A204.1 (cell line): Measurements from ENCODE around the gene C22orf31.
"Not testable (repeated sequence)": the region's sequence is repeated elsewhere in the genome, so short reads cannot be mapped to it uniquely, and the experiment has no call there.

ENCODE experiments used
- FAIRE-seq: peaks from 2 replicates; lab custom pipeline; 2012; peaks lifted over from hg19 to GRCh38; lab: Jason Lieb, UNC

Gene C22orf31

GRCh38 chr22:29061773-29062172, at the start of gene C22orf31:
TSS of gene C22orf31 (minus strand) at chr22:29061831. CDS start at chr22:29061792, 39 bp downstream.
- no peak for FAIRE-seq

GRCh38 chr22:29110946-29111345, 49.3 kb upstream of the C22orf31 start:
- FAIRE-seq: no peak

DNA sequence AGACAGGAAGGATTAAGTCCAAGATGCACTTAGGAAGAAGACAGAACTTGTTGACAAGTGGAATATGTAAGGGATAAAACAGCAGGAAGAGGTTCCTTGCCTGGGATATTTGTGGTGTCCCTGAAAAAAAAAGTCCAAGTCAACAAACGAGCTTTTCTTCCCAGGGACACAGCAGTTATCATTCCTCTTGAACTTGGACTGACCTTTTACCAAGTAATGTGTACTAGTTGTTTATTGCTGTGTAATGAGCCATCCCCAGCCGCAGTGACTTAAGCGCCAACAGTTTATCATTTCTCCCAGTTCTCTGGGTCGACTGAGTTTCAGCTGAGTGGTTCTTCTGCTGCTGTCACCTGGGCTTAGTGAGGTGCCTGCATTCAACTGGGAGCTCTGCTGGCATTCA, 48.2 kb upstream of the C22orf31 start:
- FAIRE-seq: no peak

GRCh38 chr22:29108137-29108536, 46.5 kb upstream of the C22orf31 start:
- FAIRE-seq: no peak

- no peak for FAIRE-seq
These were observed 45.2 kb upstream of the C22orf31 start for GRCh38 chr22:29106839-29107238.

DNA sequence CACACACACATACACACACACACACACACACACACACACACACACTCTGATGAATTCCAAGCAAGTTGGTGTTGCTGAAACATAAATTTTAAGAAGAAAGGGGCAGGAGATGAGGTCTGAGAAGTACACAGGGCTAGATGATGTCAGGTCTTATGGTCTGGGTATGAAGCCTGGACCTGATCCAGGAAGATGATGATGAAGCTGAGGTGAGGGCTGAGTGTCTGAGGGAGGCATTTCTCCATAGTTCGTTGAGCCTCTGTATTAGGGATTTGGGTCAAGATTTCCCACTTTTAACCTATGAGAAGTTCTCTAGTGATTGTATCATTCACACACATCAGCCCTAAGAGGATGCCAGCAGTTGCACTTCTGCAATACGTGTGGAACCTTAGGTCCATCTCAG, 43.8 kb upstream of the C22orf31 start:
- FAIRE-seq: no peak

GRCh38 chr22:29103121-29103520, 41.5 kb upstream of the C22orf31 start:
- no peak for FAIRE-seq

GRCh38 chr22:29102300-29102699, 40.7 kb upstream of the C22orf31 start:
- FAIRE-seq: no peak

DNA sequence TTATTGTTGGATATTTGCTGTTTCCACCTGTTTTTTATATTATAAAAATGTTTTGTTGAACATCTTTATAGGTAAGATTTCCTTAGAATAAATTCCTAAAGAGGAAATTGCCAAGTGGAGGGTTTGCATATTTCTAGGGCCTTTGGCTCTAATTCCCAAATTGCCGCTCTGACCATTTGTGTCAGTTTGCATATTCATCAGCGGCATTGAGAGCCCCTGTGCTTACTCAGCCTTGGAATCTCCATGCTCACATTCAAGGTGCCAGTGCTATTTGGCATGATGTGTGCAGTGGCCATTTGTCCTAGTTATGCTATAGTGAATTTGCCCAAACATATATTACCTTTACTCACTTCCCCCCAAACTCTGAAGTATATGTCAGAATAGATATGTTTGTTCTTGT, 36.7 kb upstream of the C22orf31 start:
- FAIRE-seq: no peak

DNA sequence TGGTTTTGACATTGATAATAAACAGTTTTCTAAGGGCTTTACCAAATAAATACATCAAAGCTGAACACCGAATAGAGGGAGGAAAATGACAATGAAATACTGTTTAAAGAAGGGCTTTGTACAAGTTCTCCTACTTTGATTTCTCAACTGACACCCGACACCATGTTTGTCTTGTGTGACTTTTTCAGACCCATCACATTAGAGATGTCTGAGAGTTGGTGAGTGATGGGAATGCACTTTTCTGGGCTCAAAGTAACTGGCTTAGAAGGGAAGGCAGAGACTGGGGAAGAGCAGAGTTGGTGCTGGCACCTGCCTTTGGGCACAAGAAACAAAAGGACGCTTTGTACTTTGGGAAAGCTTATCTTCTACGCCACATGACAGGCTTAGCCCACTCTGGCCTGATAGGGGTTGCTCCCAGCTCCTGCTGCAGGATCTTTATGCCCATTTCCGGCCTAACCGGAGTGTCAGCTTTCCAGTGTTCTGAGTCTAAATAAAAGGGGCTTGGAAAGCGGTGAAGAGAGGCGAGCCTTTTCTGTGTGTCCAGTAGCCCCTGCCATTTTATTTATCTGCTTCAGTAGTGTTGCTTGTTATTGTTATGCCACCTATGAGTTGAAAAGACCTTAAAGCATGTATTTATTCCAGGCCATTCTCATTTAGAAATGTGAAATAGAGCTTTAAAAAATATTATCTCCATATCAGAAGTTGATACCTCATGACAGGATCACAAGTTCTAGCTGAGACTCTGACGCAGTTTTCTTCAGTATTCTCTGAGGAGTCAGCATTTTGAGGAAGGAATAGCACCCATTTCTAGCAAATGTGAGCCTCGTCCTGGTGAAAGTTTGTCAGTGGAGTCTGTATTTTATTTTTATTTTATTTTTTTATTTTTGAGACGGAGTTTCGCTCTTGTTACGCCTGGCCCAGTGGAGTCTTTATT, 35.4 kb upstream of the C22orf31 start:
- no peak for FAIRE-seq

GRCh38 chr22:29095459-29095858, 33.8 kb upstream of the C22orf31 start:
- FAIRE-seq: no peak

- FAIRE-seq: no peak
These were observed 32.1 kb upstream of the C22orf31 start for GRCh38 chr22:29093501-29094300.

DNA sequence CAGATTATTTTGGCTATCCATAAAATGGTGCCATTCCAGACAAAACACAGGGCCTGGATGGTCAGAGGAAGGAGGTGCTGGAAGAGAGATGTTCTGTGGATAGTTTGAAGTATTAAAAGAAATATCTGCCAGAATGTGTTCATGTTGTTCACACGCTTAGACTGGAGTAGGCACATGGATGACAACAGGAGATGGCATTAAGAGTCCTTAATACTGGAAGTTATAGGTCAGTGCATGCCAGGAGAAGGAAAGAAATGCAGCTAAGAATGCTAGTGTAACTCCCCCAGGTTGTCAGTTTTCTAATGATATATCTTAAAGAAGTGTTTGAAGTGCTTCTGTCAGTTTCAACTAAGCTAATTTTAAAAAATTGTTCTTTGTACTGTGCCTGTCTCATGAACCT, 31.4 kb upstream of the C22orf31 start:
- FAIRE-seq: no peak

- FAIRE-seq: no peak
These were observed 30.6 kb upstream of the C22orf31 start for GRCh38 chr22:29092243-29092642.

DNA sequence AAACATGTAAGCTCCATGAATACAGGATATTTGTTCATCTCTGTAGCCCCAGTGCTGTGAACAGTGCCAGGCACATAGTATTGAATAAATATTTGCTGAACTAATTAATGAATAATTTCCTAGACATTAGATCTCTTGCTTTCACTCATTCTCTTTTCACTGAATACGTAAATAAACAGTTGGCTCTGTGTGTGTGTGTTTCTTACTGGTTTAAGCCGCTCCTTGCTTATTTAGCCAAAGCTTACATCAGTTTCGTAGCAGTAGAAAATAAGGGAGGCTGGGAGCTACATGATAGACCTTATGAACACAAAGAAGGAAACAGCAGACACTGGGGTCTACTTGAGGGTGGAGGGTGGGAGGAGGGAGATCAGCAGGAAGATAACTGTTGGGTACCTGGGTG, 28.4 kb upstream of the C22orf31 start:
- FAIRE-seq: no peak

- FAIRE-seq: no peak
These were observed 27.9 kb upstream of the C22orf31 start for GRCh38 chr22:29089507-29089906.

GRCh38 chr22:29088809-29089208, 27.2 kb upstream of the C22orf31 start:
- FAIRE-seq: no peak

- FAIRE-seq: no peak
These were observed 25.4 kb upstream of the C22orf31 start for GRCh38 chr22:29087012-29087411.

DNA sequence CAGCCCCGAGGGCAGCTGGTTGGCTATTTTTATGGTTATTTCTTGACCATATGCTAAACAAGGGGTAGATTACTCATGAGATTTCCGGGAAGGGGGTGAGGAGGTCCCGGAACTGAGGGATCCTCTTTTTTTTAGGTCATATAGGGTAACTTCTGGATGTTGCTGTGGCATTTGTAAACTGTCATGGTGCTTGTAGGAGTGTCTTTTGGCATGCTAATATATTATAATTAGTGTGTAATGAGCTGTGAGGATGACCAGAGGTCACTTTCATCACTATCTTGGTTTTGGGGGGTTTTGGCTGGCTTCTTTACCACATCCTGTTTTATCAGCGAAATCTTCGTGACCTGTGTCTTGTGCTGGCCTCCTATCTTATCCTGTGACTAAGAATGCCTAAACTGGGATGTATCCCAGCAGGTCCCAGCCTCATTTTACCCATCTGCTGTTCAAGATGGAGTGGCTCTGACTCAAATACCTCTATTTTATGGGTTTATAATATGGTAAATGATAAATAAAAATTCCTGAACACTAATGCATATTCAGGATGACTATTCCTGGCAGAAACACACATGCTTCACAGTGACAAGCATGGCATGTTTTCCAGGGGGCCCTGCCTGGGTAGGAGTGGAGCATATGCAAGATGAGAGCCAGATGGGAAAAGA, 22.4 kb upstream of the C22orf31 start:
- FAIRE-seq: no peak

DNA sequence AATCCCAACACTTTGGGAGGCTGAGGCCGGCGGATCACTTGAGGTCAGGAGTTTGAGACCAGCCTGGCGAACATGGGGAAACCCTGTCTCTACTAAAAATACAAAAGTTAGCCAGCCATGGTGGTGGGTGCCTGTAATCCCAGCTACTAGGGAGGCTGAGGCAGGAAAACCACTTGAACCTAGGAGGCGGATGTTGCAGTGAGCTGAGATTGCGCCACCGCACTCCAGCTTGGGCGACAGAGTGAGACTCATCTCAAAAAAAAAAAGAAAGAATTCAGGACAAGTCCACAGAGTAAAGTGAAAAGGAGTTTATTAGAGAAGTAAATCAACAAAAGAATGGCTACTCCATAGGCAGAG, 21.9 kb upstream of the C22orf31 start:
- FAIRE-seq: not testable (repeated sequence)

GRCh38 chr22:29082826-29083545, 21.4 kb upstream of the C22orf31 start:
- FAIRE-seq: no peak
